Measurements from ENCODE around the gene B2M.
"Not testable (repeated sequence)": the region's sequence is repeated elsewhere in the genome, so short reads cannot be mapped to it uniquely, and the experiment has no call there.

Gene B2M

DNA sequence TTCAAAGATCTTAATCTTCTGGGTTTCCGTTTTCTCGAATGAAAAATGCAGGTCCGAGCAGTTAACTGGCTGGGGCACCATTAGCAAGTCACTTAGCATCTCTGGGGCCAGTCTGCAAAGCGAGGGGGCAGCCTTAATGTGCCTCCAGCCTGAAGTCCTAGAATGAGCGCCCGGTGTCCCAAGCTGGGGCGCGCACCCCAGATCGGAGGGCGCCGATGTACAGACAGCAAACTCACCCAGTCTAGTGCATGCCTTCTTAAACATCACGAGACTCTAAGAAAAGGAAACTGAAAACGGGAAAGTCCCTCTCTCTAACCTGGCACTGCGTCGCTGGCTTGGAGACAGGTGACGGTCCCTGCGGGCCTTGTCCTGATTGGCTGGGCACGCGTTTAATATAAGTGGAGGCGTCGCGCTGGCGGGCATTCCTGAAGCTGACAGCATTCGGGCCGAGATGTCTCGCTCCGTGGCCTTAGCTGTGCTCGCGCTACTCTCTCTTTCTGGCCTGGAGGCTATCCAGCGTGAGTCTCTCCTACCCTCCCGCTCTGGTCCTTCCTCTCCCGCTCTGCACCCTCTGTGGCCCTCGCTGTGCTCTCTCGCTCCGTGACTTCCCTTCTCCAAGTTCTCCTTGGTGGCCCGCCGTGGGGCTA is at the start of gene B2M, which contains the start of gene PATL2:
TSS of gene B2M (plus strand) at position 422 of the 647 bp plus-strand sequence. CDS start at position 452, 30 bp downstream.
TSS of gene PATL2 (minus strand) at position 228 of the 647 bp plus-strand sequence. CDS start 34,833 bp downstream, outside the sequence.
- DNase-seq = peak; percentile 72 to 92

DNA sequence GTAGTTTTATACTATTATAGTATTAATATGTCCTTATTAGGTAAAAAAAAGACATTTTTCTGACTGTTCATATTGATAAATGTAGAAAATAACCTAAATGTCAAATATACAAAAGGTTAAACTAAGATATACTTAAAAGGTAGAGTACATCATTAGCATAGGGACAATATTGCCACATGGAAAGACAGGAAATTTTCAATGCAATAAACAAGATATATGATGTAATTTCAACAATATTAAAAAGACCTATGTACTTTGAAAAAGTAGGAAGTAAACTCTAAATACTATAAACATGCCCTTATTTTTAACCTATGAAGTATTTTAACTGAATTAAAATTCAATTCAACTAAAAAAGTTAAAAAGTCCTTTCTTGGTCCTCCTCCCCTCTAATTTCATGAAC is 49.7 kb upstream of the B2M start:
- no peak for DNase-seq

DNA sequence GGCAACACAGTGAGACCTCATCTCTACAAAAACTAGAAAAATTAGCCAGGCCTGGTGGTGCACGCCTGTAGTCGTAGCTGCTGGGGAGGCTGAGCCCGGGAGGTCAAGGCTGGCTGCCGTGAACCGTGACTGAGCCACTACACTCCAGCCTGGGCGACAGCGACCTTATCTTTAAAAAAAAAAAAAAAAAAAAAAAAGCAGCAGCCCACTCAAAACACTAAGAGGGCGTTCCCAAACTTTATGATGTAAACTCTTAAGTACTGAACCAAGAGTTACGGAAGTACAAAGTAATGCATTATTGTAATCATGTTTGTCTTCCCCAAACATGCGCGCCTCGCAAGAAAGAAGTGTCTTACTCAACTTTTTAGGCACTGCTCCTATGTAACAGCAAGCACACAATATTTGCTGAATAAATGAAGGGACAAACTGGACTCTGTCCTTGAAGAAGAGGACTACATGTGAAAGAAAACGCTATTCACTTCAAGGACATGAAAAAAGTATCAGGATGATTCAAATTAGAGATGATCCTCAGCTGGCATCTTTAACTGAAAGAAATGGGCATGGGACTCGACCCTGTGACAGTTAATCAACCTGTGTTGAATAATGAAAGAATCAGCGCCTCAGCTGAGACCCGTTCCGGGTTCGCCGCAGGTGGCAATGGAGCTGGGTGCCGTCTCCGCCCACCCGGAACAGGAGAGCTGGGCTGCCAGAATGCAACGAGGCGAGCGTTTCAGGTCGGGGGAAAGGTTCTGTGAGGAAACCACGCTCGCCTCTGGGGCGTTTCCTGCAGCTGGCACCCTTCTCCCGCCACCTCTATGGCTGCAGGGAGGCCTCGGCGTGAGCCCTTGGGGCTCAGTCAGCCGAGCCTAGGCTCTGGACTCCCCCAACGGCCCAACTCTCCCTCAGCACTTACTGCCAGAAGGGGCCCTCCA is 48.6 kb upstream of the B2M start:
- DNase-seq = no peak

DNA sequence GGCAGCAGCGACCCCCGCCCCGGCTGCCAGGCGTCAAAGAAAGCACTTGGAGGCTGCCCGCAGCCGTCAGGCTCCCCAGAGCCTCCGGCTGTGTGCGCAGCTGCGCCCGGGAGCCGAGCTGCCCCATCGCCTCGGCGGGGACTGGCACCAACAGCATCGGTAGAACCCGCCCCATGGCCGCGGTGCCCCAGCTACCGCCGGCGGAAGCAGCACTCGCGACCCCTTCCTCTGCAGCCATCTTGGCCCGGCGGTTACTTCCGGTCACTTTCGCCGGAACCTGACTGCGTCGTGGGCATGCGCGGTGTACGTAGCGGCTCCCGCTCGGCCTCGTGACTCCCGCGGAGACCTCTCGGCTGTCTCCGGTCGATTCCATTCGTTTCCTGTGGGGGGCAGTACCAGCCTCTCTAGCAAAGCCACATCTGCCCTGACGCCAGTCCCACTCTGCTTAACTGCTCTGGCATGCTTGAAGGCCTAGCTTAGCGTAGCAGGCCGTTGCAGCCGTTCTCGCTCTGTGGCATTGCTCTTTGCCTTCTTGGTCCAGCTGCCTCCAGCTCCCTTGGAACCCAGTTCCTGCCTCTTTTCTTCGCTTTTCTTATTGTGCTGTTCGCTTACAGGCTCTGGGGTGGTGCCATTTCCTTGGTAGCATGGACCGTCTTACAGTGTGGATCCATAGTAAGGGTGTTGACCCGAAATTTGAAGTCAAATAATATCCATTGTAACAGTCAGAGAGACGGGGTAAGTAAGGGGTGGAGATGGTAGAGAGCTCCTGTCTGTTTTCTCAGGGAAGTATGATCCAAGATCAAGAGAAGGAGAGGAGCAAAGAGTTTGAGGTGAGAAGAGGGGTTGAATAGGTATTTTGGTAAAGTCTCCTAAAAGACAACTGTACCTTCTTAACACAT is 47.7 kb upstream of the B2M start, which contains the start of gene SPG11:
TSS of gene SPG11 (minus strand) at position 253 of the 899 bp plus-strand sequence. CDS start at position 238, 15 bp downstream.
- DNase-seq = peak; percentile 4 to 83

DNA sequence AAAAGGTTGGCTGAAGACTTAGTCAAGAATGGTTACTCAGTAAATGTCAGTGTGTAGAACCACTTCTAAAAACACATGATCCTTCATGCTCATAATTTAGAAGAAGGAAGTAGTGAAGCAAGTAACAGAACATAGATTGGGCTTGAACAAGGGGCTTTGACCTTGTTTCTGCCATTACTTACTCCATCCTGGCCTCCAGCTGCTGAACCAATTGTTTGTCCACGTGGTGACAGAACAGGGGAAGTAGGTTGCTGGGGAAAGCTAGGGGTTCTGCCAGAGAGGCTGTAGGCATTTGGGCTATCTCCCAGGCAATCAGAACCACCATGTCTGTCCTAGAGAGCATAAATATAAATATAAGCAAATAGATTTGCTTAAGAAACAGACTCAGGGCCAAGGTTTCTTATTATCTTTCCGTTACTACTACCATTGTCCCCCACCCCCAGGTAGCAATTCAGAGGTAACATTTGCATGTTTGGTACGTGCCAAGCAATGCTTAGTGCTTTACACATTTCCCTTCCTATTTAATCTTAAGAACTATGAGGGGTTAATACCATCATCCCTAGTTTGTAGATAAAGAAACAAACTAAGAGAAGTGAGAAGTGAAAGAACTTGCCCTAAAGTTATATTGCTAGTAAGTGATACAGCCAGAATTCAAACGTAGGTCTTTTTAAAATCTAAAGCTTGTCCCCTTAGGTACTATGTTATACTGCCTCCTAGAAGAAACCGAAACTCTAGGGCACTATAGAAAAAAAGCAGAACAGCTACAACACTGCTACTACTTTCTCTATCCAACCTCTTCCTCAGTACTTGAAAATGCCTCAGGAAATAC is 44.9 kb upstream of the B2M start:
- DNase-seq = no peak

DNA sequence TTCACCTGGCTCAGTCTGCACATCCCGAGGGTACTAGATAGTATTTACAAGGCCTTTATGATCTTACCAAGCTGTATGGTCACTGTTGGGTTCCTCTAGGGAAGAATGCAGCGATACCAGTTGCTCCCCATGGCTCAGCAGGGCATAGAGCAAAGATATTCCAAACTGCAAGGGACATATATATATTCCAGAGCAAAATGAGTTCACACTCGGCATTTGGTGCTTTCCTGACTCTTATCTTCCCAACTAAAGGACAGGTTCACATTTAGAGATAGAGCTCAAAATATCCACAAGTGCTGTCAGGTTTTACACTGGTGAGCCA is 44.3 kb upstream of the B2M start:
- DNase-seq = no peak

GRCh38 chr15:44668921-44669320 is 42.4 kb upstream of the B2M start:
- DNase-seq = no peak

DNA sequence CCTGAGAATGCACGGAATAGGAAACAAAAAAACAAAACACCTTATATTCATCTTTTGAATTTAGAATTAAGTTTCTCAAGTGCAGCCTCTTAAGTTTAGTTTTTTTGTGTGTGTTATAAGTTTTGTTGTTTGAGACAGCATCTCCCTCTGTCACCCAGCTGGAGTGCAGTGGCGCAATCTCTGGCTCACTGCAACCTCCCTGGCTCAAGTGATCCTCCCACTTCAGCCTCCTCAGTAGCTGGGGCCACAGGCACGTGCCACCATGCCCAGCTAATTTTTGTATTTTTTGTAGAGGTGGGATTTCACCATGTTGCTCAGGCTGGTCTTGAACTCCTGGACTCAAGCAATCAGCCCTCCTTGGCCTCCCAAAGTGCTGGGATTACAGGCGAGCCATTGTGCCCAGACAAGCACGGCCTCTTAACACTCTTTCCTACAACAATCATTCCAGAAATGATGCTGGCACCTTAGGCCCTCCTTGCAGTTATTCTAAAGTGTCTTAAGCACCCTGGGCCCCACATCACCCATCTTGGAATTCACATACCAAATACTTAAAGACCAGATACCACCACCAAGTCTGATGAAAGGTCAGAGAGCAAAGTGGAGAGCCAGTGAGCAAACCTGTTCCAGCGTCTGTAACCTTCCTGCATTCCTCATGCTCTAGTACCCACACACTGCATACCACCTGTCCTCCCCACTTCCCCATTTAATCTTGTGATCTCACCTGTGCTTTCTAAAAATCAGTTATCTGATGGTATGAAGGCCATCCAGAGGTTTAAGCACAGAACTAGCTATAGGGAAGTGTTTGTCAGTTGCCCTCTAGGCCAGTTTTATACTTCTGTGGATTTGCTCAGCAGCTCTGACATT is 41.0 kb upstream of the B2M start:
- no peak for DNase-seq

DNA sequence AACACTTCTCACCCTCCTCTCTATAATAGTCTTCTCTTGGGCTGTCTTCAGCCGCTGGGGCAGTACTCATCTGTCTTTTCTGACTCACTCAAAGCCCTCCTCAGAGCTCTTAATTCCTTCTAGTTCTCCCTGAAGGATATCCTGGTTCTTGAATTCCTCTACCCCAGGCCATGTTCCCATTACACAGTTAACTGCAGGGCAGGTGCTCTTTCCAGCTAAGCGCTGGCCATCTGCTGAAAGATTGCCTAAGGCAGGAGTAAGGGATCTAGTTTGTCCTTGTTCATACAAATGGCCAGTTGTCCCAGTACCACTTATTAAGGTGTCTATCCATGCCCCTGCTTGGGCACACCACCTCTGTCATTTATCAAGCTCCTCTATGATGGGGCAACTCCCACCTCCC is 37.7 kb upstream of the B2M start:
- no peak for DNase-seq

GRCh38 chr15:44675911-44676310 is 35.4 kb upstream of the B2M start:
- no peak for DNase-seq

GRCh38 chr15:44676676-44677075 is 34.6 kb upstream of the B2M start:
- DNase-seq = no peak

- no peak for DNase-seq
Measured at GRCh38 chr15:44682211-44682610, 29.1 kb upstream of the B2M start.

DNA sequence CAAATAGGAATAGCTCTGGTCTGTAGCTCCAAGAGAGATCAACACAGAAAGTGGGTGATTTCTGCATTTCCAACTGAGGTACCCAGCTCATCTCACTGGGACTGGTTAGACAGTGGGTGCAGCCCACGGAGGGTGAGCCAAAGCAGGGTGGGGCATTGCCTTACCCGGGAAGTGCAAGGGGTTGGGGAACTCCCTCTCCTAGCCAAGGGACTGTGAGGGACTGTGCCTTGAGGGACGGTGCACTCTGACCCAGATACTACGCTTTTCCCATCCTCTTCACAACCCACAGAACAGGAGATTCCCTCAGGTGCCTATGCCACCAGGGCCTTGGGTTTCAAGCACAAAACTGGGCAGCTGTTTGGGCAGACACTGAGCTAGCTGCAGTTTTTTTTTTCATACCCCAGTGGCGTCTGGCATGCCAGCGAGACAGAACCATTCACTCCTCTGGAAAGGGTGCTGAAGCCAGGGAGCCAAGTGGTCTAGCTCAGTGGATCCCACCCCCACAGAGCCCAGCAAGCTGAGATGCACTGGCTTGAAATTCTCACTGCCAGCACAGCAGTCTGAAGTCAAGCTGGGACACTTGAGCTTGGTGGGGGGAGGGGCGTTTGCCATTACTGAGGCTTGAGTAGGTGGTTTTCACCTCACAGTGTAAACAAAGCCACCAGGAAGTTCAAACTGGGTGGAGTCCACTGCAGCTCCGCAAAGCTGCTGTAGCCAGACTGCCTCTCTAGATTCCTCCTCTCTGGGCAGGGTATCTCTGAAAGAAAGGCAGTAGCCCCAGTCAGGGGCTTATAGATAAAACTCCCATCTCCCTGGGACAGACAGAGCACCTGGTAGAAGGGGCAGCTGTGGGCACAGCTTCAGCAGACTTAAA is 28.3 kb upstream of the B2M start:
- not testable (repeated sequence) for DNase-seq

GRCh38 chr15:44689318-44689717 is 22.0 kb upstream of the B2M start:
- not testable (repeated sequence) for DNase-seq

GRCh38 chr15:44690245-44690644 is 21.1 kb upstream of the B2M start:
- not testable (repeated sequence) for DNase-seq

GRCh38 chr15:44692659-44693058 is 18.7 kb upstream of the B2M start:
- no peak for DNase-seq

DNA sequence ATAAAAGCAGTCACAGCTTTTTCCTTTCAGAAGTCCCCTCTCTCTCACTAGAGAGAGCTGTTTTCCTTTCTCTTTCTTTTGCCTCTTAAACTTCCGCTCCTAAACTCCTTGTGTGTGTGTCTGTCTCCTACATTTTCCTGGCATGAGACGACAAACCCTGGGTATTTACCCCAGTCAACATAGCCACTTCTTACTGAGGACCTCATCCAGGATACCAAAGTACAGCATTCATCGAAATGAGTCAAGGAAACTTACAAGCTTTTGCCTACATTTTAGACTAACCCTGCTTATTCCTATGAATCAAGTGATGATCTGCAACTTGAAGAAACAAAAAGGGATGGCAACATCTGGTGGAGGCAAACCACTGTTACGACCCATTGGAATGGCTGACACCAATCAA is 16.9 kb upstream of the B2M start:
- no peak for DNase-seq

- no peak for DNase-seq
Measured at GRCh38 chr15:44695294-44695693, 16.0 kb upstream of the B2M start.

DNA sequence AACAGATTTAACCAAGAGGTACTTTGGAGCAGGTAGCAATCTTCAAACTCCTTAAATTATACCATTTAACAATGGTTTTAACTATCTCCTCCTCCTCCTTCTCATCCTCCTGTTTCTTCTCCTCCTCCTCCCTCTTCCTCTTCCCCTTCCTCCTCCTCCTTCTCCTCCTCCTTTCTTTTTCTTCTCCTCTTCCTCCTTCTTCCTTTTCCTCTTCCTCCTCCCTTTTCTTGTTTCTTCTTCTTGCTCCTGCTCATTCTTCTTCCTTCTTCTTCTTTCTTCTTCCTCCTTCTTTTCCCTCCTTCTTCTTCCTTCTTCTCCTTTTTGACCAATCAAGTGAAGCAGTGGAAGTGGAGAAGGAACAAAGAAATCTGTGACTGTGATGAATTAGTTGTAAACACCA is 14.3 kb upstream of the B2M start:
- DNase-seq = no peak

- DNase-seq = no peak
Measured at GRCh38 chr15:44698641-44699040, 12.7 kb upstream of the B2M start.

All from cerebellar nuclear complex (tissue), 1 donor.